ENCODE measurements around the gene MTA2.
"Not testable (repeated sequence)": the region's sequence is repeated elsewhere in the genome, so short reads cannot be mapped to it uniquely, and the experiment has no call there.

The MTA2 gene

DNA sequence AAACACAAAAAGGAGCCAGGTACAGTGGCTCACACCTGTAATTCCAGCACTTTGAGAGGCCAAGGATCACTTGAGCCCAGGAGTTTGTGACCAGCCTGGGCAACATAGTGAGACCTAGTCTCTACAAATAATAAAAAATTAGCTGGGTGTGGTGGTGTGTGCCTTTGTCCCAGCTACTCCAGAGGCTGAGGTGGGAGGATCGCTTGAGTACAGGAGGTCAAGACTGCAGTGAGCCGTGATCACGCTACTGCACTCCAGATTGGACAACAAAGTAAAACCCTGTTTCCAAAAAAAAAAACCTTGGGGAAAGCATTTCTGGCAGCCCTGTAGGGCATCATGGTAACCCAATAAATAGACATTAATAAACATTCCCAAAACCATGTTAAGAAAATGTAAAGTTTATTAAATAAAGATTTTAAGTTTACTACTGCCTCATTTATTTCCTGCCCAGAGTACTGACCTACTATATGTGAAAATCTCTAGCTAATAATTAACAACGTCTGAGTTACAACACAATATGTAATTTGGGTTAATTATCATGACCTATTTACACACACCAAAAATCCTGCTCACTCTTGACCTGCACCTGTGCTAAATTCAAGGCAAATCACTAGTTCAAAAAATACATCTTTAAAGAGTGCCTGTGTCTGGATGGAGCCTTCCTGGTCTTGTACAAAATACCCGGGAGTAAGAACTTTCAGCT lies 36.4 kb downstream of the MTA2 start:
- DNase-seq, result no peak

GRCh38 chr11:62561677-62562230 lies 39.9 kb downstream of the MTA2 start:
- DNase-seq, result not testable (repeated sequence)

- DNase-seq, result peak; percentile 78
These were observed 41.0 kb downstream of the MTA2 start for GRCh38 chr11:62560566-62561103.

DNA sequence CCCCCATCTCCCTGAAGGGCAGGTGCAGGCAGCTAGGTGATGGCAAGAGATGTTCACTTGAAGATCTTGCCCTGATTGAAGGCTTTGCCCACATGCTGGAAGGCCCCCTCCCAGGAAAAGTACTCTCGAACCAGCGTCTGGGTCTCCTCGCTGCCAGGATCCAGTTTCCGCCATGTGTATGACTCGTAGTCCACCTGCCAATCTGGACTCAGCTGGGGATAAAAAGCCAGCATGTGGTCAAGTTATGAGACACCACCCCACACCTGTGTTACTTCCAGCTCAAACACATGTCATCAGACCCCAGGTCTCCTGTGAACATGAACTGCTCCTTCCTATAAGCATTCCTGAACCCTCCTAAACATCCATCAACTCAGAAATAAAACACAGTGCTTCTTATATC lies 42.0 kb downstream of the MTA2 start:
- DNase-seq, result not testable (repeated sequence)

- DNase-seq, result no peak
These were observed 42.5 kb downstream of the MTA2 start for GRCh38 chr11:62559204-62559603.

GRCh38 chr11:62558669-62559068 lies 43.0 kb downstream of the MTA2 start:
- no peak for DNase-seq

DNA sequence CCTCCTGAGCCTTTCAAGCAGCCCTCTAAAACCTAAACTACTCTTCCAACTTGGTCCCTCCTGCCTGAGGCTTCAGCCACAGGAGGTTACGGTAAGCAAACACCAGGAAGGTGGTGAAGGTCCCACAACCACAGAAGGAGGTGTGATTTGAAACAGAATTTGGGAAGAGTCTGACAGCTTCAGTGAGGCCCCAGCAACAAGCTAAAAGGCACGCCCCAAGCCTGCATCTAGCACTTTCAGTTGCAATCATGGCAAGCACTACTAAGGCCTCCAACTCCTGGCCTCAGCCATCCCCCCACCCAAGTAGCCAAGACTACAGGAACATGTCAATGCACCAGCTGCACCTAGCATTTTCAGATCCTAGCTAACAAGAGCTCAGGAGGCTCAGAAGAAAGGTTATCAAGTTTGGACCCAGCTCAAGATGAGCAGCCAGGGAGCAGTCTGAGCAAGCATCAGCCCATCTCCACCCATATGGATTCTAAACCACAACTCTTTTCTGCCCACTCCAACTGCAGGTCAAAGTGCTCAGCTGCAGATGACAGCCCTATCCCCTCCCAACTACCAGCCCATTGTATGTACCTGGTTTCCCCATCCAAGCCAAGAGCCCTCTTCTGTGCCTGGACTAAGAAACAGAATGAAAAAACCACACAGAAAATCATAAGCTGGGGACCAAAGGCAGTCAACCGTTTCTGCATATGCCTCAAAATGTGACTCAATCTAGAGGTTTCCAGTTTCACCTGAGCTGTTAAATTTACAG lies 44.6 kb downstream of the MTA2 start:
- no peak for DNase-seq

DNA sequence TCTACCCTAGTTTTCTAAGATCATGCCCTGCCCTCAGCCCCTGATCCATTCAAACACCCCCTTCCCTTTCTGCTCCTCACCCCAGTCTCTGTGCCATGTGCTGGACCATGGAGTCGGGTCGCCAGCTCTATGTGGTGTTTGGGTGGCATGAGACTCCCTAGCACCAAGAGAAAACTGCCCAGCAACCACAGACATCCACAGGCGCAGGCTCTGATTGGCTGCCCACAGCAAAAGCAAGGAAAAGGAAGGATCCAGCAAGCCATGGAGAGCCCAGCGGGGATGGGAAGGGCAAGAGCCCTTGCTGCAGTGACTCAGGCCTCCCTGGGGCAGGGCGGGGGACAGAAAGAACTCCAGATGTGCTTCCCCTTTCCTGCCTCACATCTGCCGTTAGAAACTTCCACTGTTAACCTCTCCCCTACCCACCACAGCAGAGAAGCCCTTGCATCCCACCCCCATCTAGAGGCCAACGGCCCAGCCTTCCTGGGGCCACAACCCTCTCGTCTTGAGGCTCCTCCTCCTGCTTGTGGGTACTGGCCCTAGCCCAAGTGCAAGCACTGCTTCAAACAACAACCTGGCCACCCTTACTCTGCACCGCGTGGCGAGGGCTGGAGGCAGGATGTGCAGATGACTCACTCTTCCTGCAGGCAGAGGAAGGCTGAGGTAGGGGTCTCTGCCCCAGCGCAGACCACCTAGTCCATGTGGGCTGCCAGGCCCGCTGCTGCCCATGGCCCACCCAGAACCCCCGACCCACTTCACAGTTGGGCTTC lies 45.4 kb downstream of the MTA2 start:
- peak; percentile 74 for DNase-seq

DNA sequence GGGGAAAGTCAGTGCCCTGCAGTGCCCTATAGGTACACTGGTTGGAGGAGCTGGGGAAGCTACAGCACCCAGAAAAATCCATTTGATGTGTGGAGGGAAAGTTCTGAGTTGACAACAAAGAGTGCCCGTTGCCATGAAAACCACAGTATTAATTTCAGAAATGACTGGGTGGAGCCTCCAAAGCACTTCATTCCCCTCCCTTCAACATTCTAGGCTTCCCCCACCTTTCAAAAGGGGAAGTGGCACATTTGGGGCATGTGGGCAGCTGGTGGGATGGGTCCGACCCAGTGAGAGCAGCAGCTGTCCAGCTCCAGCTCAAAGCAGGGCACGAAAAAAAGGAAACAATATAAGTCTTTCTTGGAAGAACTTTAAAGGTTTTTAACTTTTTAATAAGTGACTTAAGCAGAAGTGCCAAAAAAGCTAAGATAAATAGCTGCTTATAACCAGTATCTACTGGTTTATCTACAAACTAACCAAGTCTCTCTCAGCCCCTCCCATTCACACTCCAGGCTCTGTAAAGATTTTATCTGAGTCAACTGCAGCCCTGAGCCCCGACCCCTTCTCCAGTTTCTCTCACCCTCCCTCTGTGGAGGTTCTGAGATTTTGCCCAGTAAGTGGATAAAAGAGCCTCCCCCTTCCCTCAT lies 46.1 kb downstream of the MTA2 start:
- peak; percentile 59 for DNase-seq

GRCh38 chr11:62554387-62555167 lies 47.1 kb downstream of the MTA2 start:
- DNase-seq, result no peak

DNA sequence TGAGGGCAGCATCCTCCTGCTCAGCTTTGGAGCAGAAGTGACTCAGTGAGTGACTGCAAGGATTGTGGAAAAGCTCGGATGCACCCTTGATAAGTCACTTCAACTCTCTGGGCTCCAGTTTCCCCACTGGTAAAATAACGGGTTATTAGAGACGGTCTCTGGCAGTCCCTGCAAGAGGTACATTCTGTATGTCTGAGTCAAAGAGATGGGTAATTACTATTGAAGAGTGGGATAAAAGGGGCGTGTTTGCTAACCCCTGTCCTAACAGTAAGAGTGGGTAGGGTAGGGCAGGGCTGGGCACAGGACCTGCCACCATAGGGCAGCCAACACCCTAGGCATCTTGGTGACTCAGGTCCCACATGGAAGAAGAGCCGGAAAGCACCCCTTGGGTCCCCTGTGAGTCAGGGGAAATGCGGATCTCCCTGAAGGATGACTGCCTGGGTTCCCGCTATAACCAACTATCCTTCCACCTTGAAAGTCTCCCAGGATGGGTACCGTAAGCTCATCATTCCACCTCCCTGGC lies 47.8 kb downstream of the MTA2 start:
- DNase-seq, result no peak

GRCh38 chr11:62553080-62553838 lies 48.4 kb downstream of the MTA2 start:
- DNase-seq, result peak; percentile 68

DNA sequence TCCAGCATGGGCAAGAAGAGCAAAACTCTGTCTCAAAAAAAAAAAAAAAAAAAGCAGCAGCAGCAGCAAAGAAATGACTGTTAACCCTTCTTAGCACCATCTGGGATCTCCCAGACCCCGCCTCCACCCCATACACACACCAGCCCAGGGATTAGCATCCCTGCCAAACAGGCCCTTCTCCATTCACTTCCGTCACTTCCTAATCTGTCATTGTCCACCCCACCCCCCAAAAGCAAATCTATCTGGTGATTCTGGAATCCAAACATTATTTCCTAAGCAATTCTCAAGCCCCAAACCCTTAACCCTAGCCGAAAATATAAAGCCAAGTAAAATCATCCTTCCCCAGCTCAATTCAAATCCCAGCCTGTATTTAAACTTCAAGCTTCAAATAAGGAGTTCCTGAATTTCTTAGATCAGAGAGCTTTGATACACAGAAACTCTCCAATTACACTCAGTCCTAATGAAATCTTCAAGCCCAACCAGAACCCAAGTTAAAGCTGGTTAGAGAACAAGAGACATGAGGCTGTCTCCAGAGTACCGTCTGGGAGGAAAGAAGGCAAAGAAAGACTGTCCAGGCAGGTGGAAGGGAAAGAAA lies 49.1 kb downstream of the MTA2 start:
- DNase-seq, result no peak

GRCh38 chr11:62550478-62550877 lies 51.2 kb downstream of the MTA2 start:
- not testable (repeated sequence) for DNase-seq

DNA sequence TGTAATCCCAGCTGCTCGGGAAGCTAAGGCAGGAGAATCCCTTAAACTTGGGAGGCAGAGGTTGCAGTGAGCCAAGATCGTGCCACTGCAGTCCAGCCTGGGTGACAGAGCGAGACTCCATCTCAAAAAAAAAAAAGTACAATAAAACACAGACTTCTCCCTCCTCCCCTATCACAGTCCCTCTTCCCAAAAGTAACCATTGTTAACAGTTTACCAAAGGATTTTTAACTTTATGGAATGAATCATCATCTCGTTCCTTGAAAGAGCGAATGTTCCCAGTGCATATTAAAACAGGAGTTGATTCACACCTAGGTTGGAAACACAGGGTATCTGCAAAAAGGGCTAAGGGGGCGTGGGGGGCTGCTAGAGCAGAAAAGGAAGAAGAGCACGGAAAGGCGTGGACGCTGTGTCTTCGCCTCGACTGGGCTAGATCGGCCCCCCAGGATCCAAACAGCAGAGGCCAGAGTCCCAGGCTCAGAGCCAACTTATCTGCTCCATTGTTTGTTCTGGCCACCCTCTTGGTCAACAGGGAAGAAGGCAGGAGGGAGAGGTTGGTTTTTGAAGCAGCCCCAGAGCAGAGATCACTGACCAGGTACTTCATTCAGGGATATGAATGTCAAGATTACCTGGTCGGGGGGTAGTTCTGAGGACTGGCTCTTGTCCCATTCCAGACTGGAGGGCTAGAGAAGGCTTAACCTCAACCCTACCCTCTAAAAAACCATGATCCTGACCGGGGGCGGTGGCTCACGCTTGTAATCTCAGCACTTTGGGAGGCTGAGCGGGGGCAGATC lies 52.9 kb downstream of the MTA2 start:
- DNase-seq, result no peak

GRCh38 chr11:62547691-62548281 lies 53.9 kb downstream of the MTA2 start:
- no peak for DNase-seq

DNA sequence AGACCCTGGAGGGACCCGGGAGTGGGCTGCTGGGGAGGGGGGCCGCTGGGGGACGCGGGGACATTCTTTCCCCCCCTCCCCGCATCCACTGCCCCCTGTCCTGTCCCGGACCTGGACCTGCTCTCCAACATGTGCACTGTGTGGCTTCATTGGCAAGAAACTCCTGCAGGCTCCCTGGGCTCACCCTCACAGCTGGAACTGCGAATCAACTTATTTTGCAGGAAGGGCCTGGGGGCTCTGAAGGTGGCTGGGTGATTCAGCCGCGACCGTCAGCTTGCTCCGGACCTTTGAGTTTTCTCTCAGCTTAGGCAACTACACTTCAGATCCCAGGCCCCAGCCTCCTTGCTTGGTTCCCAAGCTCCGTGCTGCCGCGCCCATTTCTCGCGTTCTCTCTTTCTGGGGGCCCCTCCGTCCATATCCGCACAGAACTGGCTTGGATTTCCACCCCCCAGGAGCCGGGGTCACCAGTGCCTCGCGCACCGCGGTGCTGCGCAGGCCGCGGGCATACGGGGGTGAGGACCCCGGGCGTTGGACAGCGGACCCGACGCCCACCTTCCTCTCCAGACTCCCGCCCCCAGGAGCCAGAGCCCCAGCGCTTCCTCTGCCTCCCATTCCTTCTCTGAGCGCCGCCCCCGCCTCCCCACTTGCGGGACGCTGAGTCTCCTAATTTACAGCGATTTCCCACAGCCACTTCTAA lies 54.6 kb downstream of the MTA2 start:
- DNase-seq, result no peak

GRCh38 chr11:62546244-62546928 lies 55.3 kb downstream of the MTA2 start, which contains the start of gene AHNAK:
Gene AHNAK (minus strand): TSS chr11:62546806. CDS start chr11:62536098, 10,708 bp downstream.
- peak; percentile 62 for DNase-seq
